WTC11 (cell line): ENCODE measurements around the gene ZNF804B. TPM values are rescaled to one million over a fixed set of nuclear protein-coding genes. Genes with fewer than 3 reads are reported as not detected.

Experiments
- ATAC-seq: fragments of 200-7000 bp; cut with Tn5 transposase; 2 replicates; pipeline ENCODE4 v1.10.0; 2021; ENCODE audit warnings: mild to moderate bottlenecking, moderate library complexity
- CTCF ChIA-PET: fragments of 300-600 bp; sonication (Branson Sonifier 250); formaldehyde crosslinking; loops from one replicate; lab custom pipeline; 2021; ENCODE audit warnings: antibody characterized with exemption; lab: Charles Lee
- POLR2A ChIA-PET: fragments of 350-600 bp; sonication (Branson Sonifier 250); formaldehyde crosslinking; loops from one replicate; lab custom pipeline; 2021; ENCODE audit warnings: antibody characterized with exemption; lab: Charles Lee
- DNase-seq: peaks from one replicate; pipeline ENCODE4 v3.0.0; 2021; ENCODE audit warnings: low spot score
- H3K27ac Mint-ChIP-seq: 2 replicates; pipeline ENCODE4 v1.8.0; 2021; ENCODE audit warnings: mixed read lengths
- H3K27me3 Mint-ChIP-seq: 2 replicates; pipeline ENCODE4 v1.8.0; 2021; ENCODE audit warnings: low read depth, mild to moderate bottlenecking, moderate library complexity, mixed read lengths
- H3K36me3 Mint-ChIP-seq: 2 replicates; pipeline ENCODE4 v1.8.0; 2021; ENCODE audit warnings: mixed read lengths
- H3K4me1 Mint-ChIP-seq: 2 replicates; pipeline ENCODE4 v1.8.0; 2022; ENCODE audit warnings: mixed read lengths
- H3K4me3 Mint-ChIP-seq: 2 replicates; pipeline ENCODE4 v1.8.0; 2021; ENCODE audit warnings: mild to moderate bottlenecking, moderate library complexity, mixed read lengths
- H3K9me3 Mint-ChIP-seq: 2 replicates; pipeline ENCODE4 v1.8.0; 2021; ENCODE audit warnings: mixed read lengths
- CREB1 ChIP-seq: sonication (generic); formaldehyde crosslinking; IDR thresholded peaks from 2 replicates; pipeline ENCODE4 v1.8.0; 2023; ENCODE audit warnings: mild to moderate bottlenecking, missing genetic modification reagents
- IRF2 ChIP-seq: sonication (generic); formaldehyde crosslinking; IDR thresholded peaks from 2 replicates; pipeline ENCODE4 v1.8.0; 2022; ENCODE audit warnings: low read depth, missing genetic modification reagents, borderline replicate concordance
- JUN ChIP-seq: sonication (generic); formaldehyde crosslinking; IDR thresholded peaks from 2 replicates; pipeline ENCODE4 v1.8.0; 2023; ENCODE audit warnings: mild to moderate bottlenecking, missing genetic modification reagents
- SMAD3 ChIP-seq: sonication (generic); formaldehyde crosslinking; IDR thresholded peaks from 2 replicates; pipeline ENCODE4 v1.8.0; 2022; ENCODE audit warnings: missing genetic modification reagents, mild to moderate bottlenecking, borderline replicate concordance
- SP1 ChIP-seq: sonication (generic); formaldehyde crosslinking; conservative IDR thresholded peaks from 2 replicates; pipeline ENCODE4 v1.8.1; 2022; ENCODE audit warnings: missing genetic modification reagents
- TP53 ChIP-seq: sonication (generic); formaldehyde crosslinking; IDR thresholded peaks from 2 replicates; pipeline ENCODE4 v1.8.1; 2023; ENCODE audit warnings: mild to moderate bottlenecking, missing genetic modification reagents
- ZNF138 ChIP-seq: sonication (generic); formaldehyde crosslinking; conservative IDR thresholded peaks from 2 replicates; pipeline ENCODE4 v1.8.1; 2022; ENCODE audit warnings: mild to moderate bottlenecking, moderate library complexity, missing genetic modification reagents
- ZNF219 ChIP-seq: sonication (generic); formaldehyde crosslinking; IDR thresholded peaks from 2 replicates; pipeline ENCODE4 v1.8.0; 2023; ENCODE audit warnings: missing genetic modification reagents, mild to moderate bottlenecking, borderline replicate concordance
- ZNF532 ChIP-seq: fragments of 250-450 bp; sonication (Bioruptor Pico); IDR thresholded peaks from 2 replicates; pipeline ENCODE4 v1.9.0; 2021; ENCODE audit warnings: mild to moderate bottlenecking, borderline replicate concordance
- total RNA-seq: library from RNA; stranded (reverse); gene quantifications from 3 replicates; pipeline ENCODE4 v1.2.3, GENCODE V29; 2021
- TF ChIP-seq, protein P1 (sequence below): fragments of 250-450 bp; sonication (Bioruptor Pico); IDR thresholded peaks from 2 replicates; pipeline ENCODE4 v1.8.0; 2021; ENCODE audit warnings: mild to moderate bottlenecking
- TF ChIP-seq, protein P2 (sequence below): fragments of 250-450 bp; sonication (Bioruptor Pico); IDR thresholded peaks from 2 replicates; pipeline ENCODE4 v2.1.2; 2022; ENCODE audit warnings: mild to moderate bottlenecking, moderate library complexity
- TF ChIP-seq, protein P3 (sequence below): sonication (generic); formaldehyde crosslinking; IDR thresholded peaks from 2 replicates; pipeline ENCODE4 v1.8.0; 2023; ENCODE audit warnings: missing genetic modification reagents, mild to moderate bottlenecking, borderline replicate concordance
- TF ChIP-seq, protein P4 (sequence below): sonication (generic); formaldehyde crosslinking; IDR thresholded peaks from 2 replicates; pipeline ENCODE4 v1.8.1; 2022; ENCODE audit warnings: mild to moderate bottlenecking, missing genetic modification reagents, moderate library complexity, borderline replicate concordance
- TF ChIP-seq, protein P5 (sequence below): fragments of 250-450 bp; sonication (Bioruptor Pico); IDR thresholded peaks from 2 replicates; pipeline ENCODE4 v1.9.0; 2021; ENCODE audit warnings: mild to moderate bottlenecking

The ZNF804B gene
- total RNA-seq, 1 experiment from 2014 or later: 0.04 TPM

- TF ChIP-seq ZNF532 (no peak), TP53 (CRISPR knock-in tag) (no peak), CREB1 (CRISPR knock-in tag) (no peak), SMAD3 (CRISPR knock-in tag) (no peak), SP1 (no peak)
- TF ChIP-seq, protein P1, sequence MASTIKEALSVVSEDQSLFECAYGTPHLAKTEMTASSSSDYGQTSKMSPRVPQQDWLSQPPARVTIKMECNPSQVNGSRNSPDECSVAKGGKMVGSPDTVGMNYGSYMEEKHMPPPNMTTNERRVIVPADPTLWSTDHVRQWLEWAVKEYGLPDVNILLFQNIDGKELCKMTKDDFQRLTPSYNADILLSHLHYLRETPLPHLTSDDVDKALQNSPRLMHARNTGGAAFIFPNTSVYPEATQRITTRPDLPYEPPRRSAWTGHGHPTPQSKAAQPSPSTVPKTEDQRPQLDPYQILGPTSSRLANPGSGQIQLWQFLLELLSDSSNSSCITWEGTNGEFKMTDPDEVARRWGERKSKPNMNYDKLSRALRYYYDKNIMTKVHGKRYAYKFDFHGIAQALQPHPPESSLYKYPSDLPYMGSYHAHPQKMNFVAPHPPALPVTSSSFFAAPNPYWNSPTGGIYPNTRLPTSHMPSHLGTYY (CRISPR knock-in tag): no peak
- TF ChIP-seq, protein P2, sequence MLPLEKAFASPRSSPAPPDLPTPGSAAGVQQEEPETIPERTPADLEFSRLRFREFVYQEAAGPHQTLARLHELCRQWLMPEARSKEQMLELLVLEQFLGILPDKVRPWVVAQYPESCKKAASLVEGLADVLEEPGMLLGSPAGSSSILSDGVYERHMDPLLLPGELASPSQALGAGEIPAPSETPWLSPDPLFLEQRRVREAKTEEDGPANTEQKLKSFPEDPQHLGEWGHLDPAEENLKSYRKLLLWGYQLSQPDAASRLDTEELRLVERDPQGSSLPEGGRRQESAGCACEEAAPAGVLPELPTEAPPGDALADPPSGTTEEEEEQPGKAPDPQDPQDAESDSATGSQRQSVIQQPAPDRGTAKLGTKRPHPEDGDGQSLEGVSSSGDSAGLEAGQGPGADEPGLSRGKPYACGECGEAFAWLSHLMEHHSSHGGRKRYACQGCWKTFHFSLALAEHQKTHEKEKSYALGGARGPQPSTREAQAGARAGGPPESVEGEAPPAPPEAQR (CRISPR knock-in tag): no peak
- TF ChIP-seq, protein P3, sequence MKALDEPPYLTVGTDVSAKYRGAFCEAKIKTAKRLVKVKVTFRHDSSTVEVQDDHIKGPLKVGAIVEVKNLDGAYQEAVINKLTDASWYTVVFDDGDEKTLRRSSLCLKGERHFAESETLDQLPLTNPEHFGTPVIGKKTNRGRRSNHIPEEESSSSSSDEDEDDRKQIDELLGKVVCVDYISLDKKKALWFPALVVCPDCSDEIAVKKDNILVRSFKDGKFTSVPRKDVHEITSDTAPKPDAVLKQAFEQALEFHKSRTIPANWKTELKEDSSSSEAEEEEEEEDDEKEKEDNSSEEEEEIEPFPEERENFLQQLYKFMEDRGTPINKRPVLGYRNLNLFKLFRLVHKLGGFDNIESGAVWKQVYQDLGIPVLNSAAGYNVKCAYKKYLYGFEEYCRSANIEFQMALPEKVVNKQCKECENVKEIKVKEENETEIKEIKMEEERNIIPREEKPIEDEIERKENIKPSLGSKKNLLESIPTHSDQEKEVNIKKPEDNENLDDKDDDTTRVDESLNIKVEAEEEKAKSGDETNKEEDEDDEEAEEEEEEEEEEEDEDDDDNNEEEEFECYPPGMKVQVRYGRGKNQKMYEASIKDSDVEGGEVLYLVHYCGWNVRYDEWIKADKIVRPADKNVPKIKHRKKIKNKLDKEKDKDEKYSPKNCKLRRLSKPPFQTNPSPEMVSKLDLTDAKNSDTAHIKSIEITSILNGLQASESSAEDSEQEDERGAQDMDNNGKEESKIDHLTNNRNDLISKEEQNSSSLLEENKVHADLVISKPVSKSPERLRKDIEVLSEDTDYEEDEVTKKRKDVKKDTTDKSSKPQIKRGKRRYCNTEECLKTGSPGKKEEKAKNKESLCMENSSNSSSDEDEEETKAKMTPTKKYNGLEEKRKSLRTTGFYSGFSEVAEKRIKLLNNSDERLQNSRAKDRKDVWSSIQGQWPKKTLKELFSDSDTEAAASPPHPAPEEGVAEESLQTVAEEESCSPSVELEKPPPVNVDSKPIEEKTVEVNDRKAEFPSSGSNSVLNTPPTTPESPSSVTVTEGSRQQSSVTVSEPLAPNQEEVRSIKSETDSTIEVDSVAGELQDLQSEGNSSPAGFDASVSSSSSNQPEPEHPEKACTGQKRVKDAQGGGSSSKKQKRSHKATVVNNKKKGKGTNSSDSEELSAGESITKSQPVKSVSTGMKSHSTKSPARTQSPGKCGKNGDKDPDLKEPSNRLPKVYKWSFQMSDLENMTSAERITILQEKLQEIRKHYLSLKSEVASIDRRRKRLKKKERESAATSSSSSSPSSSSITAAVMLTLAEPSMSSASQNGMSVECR (CRISPR knock-in tag): no peak
- TF ChIP-seq, protein P4, sequence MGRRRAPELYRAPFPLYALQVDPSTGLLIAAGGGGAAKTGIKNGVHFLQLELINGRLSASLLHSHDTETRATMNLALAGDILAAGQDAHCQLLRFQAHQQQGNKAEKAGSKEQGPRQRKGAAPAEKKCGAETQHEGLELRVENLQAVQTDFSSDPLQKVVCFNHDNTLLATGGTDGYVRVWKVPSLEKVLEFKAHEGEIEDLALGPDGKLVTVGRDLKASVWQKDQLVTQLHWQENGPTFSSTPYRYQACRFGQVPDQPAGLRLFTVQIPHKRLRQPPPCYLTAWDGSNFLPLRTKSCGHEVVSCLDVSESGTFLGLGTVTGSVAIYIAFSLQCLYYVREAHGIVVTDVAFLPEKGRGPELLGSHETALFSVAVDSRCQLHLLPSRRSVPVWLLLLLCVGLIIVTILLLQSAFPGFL (CRISPR knock-in tag): no peak
Observed at GRCh38 chr7:88792361-88792760, 32.9 kb downstream of the ZNF804B start (continued).

DNA sequence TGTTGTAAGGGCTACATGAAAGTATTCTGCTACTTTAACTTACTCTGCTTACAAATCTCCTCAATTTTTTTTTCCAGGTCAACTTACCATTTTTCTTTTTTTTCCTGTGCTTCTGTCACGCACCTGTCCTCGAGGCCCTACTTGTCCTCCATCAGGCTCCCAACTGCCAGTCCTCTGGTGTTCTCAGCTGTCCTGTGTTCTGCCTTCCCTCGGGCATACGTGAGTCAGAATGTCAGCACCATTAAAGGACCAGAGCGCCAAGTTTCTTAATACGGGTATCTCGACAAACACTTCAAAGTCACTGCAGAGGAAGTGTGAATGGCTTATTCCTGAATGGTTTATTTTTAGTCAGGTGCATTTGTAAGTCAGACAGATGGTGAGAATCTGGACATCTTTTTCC is 36.1 kb downstream of the ZNF804B start, which contains the start of gene TEX47:
TSS of gene TEX47 (minus strand) at position 185 of the 400 bp plus-strand sequence. CDS start 795 bp downstream, outside the sequence.
- no peak for TF ChIP-seq ZNF138
- TF ChIP-seq JUN (CRISPR knock-in tag): no peak
- TF ChIP-seq, protein P5, sequence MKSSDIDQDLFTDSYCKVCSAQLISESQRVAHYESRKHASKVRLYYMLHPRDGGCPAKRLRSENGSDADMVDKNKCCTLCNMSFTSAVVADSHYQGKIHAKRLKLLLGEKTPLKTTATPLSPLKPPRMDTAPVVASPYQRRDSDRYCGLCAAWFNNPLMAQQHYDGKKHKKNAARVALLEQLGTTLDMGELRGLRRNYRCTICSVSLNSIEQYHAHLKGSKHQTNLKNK (CRISPR knock-in tag): no peak
- TF ChIP-seq ZNF219: no peak
- TF ChIP-seq SP1: no peak
- TF ChIP-seq IRF2 (CRISPR knock-in tag): no peak
- Mint-ChIP-seq H3K27ac (no peak within 1 kb of the TSS), H3K27me3 (no peaks in the 10 kb centered on the region), H3K4me3 (no peak within 1 kb of the TSS), H3K36me3 (no peaks in the 10 kb centered on the region), H3K4me1 (0 out of 2 replicates have a peak, but pooled peaks cover 4% of the 10 kb centered on the region), H3K9me3 (no peaks in the 10 kb centered on the region)
- ChIA-PET POLR2A (no interaction called here), CTCF (no interaction called here)
- ATAC-seq (no peak), DNase-seq (no peak)
